HCT116 (cell line): Measurements from ENCODE around the gene UVRAG.

Experiments
- CEBPB ChIP-seq: IDR thresholded peaks from 2 replicates; pipeline ENCODE4 v1.6.1; 2012; ENCODE audit warnings: low read depth
- EZH2 ChIP-seq: fragments of 200-600 bp; sonication (generic); IDR thresholded peaks from 2 replicates; pipeline ENCODE4 v1.6.1; 2017; ENCODE audit warnings: antibody characterized with exemption, mixed run types
- EZH2phosphoT487 ChIP-seq: fragments of 200-600 bp; IDR thresholded peaks from 2 replicates; pipeline ENCODE4 v1.6.1; 2018; ENCODE audit warnings: antibody characterized with exemption, borderline replicate concordance
- SP1 ChIP-seq: IDR thresholded peaks from 2 replicates; pipeline ENCODE4 v1.6.1; 2012; ENCODE audit warnings: low read depth
- TF ChIP-seq, protein P1 (sequence below): IDR thresholded peaks from 2 replicates; pipeline ENCODE4 v1.6.1; 2012
- TF ChIP-seq, protein P2 (sequence below), 3 experiments: fragments of 200-600 bp in 1 of 3; sonication (generic) in 1 of 3; IDR thresholded peaks in 2 of 3; conservative IDR thresholded peaks in 1 of 3; 2 replicates each; pipeline ENCODE4 v1.5.1; 2012 to 2017; ENCODE audit warnings: low read depth in 2 of 3, low read length in 2 of 3, antibody characterized with exemption in 1 of 3, borderline replicate concordance in 1 of 3, control low read depth in 1 of 3, mild to moderate bottlenecking in 1 of 3, mixed read lengths in 1 of 3, mixed run types in 1 of 3, moderate library complexity in 1 of 3; ENCODE audit not compliant: insufficient read depth in 1 of 3
- TF ChIP-seq, protein P3 (sequence below): IDR thresholded peaks from 2 replicates; pipeline ENCODE4 v1.6.1; 2012

DNA sequence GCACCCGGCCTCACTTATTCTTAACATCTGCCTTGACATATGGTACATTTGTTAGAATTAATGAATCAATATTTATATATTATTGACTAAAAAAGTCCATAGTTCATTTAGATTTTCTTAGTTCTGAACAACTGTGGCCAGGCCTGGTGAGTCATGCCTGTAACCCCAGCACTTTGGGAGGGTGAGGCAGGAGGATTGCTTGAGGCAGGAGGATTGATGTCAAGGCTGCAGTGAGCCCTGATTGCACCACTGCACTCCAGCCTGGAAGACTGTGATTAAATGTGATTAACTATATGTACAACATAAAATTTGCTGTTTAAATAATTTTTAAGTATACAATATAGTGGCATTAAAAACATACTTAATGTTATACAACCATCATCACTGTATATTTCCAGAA, 5.6 kb downstream of the UVRAG start:
- no peak for TF ChIP-seq SP1
- TF ChIP-seq, protein P1, sequence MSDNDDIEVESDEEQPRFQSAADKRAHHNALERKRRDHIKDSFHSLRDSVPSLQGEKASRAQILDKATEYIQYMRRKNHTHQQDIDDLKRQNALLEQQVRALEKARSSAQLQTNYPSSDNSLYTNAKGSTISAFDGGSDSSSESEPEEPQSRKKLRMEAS = no peak
- TF ChIP-seq, protein P2, sequence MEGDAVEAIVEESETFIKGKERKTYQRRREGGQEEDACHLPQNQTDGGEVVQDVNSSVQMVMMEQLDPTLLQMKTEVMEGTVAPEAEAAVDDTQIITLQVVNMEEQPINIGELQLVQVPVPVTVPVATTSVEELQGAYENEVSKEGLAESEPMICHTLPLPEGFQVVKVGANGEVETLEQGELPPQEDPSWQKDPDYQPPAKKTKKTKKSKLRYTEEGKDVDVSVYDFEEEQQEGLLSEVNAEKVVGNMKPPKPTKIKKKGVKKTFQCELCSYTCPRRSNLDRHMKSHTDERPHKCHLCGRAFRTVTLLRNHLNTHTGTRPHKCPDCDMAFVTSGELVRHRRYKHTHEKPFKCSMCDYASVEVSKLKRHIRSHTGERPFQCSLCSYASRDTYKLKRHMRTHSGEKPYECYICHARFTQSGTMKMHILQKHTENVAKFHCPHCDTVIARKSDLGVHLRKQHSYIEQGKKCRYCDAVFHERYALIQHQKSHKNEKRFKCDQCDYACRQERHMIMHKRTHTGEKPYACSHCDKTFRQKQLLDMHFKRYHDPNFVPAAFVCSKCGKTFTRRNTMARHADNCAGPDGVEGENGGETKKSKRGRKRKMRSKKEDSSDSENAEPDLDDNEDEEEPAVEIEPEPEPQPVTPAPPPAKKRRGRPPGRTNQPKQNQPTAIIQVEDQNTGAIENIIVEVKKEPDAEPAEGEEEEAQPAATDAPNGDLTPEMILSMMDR (IDR thresholded peaks at IDR 0.05 in 2 of 3, conservative IDR thresholded peaks at IDR 0.05 in 1 of 3; ENCODE audit: borderline replicate concordance in 1 of 3, insufficient read depth in 1 of 3, low read depth in 2 of 3, low read length in 2 of 3) = no peak
- no peak for TF ChIP-seq CEBPB
- TF ChIP-seq EZH2 = no peak
- no peak for TF ChIP-seq EZH2phosphoT487
- TF ChIP-seq, protein P3, sequence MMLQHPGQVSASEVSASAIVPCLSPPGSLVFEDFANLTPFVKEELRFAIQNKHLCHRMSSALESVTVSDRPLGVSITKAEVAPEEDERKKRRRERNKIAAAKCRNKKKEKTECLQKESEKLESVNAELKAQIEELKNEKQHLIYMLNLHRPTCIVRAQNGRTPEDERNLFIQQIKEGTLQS = no peak
